ENCODE measurements around the gene CCNH. TPM values are rescaled to one million over a fixed set of nuclear protein-coding genes. Genes with fewer than 3 reads are reported as not detected.

Gene CCNH
- total RNA-seq, 1 donor: 80.3 TPM

DNA sequence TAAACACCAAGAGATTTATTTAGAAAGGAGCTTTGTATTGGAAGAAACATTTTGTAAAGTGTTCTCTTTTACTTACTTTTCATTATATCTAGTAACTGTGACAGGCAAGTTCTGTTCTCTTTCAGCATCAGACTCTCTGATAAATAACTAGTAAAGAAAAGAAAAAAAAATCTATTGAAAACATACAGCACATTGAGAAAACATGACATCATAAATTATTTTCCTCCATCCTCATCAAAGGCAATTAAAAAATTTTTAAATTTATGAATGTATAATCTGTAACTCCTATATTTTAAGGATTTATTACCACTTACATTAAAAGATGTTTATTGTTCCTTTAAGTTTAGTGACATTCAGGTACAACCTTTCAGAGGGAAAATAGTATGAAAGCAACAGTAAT is 11.1 kb downstream of the CCNH start:
- Histone ChIP-seq H3K36me3 (ENCODE audit: insufficient read depth, low read length) (peaks cover 78% of the 10 kb centered on the region), H3K9me3 (ENCODE audit: low read depth, low read length) (no peaks in the 10 kb centered on the region), H3K4me3 (ENCODE audit: insufficient read depth, low read length) (no peak overlapping the region), H3K27me3 (ENCODE audit: insufficient read depth, low read length) (no peaks in the 10 kb centered on the region), H4K20me1 (ENCODE audit: insufficient read depth, low read length) (no peaks in the 10 kb centered on the region), H3K4me1 (ENCODE audit: insufficient read depth, low read length) (peaks cover 11% of the 10 kb centered on the region), H3K27ac (ENCODE audit: low read depth, low read length) (no peak overlapping the region), H3K4me2 (ENCODE audit: insufficient read depth, low read length) (no peak overlapping the region), H2AFZ (ENCODE audit: low read length) (no peak overlapping the region), H3K79me2 (ENCODE audit: insufficient read depth, low read length) (peaks cover 21% of the 10 kb centered on the region)
- TF ChIP-seq, protein P1, sequence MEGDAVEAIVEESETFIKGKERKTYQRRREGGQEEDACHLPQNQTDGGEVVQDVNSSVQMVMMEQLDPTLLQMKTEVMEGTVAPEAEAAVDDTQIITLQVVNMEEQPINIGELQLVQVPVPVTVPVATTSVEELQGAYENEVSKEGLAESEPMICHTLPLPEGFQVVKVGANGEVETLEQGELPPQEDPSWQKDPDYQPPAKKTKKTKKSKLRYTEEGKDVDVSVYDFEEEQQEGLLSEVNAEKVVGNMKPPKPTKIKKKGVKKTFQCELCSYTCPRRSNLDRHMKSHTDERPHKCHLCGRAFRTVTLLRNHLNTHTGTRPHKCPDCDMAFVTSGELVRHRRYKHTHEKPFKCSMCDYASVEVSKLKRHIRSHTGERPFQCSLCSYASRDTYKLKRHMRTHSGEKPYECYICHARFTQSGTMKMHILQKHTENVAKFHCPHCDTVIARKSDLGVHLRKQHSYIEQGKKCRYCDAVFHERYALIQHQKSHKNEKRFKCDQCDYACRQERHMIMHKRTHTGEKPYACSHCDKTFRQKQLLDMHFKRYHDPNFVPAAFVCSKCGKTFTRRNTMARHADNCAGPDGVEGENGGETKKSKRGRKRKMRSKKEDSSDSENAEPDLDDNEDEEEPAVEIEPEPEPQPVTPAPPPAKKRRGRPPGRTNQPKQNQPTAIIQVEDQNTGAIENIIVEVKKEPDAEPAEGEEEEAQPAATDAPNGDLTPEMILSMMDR (IDR thresholded peaks at IDR 0.05; ENCODE audit: extremely low read depth, low read depth, low read length): no peak
- DNase-seq (ENCODE audit: insufficient read length, low spot score, missing footprints): no peak

DNA sequence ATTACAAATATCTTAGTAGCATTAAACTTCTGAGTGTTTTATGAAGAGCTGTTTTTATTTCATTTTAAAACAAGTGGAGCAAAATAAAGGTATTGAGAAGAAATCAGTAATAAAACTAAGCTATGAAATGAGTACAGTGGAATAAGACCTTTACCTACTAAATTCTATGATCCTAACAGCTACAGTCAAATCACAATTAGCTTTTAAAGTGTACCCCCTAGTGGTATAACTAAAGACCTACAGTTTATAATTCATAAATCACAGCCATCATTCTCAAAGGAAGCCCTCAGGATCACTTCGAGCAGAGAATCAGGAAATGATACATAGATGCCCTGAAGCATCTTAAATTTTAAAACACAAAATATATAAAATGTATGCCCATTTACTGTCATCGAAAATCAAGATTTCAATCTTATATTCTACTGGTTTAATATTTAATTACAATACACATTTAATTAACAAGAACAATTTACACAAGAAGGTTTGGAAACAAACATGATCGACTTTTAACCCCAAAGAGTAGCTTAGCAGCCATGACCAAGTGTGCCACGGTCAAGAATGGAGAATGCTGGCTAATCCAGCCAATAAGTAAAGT is 12.3 kb downstream of the CCNH start:
- H4K20me1 ChIP-seq (ENCODE audit: insufficient read depth, low read length): no peaks in the 10 kb centered on the region
- H3K27ac ChIP-seq (ENCODE audit: low read depth, low read length): no peak overlapping the region
- peaks cover 15% of the 10 kb centered on the region for H3K79me2 ChIP-seq (ENCODE audit: insufficient read depth, low read length)
- H3K9me3 ChIP-seq (ENCODE audit: low read depth, low read length): no peaks in the 10 kb centered on the region
- peak; percentile 70 for DNase-seq (ENCODE audit: insufficient read length, low spot score, missing footprints)
- no peak overlapping the region for H3K4me2 ChIP-seq (ENCODE audit: insufficient read depth, low read length)
- no peaks in the 10 kb centered on the region for H3K27me3 ChIP-seq (ENCODE audit: insufficient read depth, low read length)
- H2AFZ ChIP-seq (ENCODE audit: low read length): no peak overlapping the region
- peaks cover 78% of the 10 kb centered on the region for H3K36me3 ChIP-seq (ENCODE audit: insufficient read depth, low read length)
- no peak overlapping the region for H3K4me3 ChIP-seq (ENCODE audit: insufficient read depth, low read length)
- H3K4me1 ChIP-seq (ENCODE audit: insufficient read depth, low read length): peaks cover 8% of the 10 kb centered on the region
- TF ChIP-seq, protein P1 (IDR thresholded peaks at IDR 0.05; ENCODE audit: extremely low read depth, low read depth, low read length): peak; percentile 66

DNA sequence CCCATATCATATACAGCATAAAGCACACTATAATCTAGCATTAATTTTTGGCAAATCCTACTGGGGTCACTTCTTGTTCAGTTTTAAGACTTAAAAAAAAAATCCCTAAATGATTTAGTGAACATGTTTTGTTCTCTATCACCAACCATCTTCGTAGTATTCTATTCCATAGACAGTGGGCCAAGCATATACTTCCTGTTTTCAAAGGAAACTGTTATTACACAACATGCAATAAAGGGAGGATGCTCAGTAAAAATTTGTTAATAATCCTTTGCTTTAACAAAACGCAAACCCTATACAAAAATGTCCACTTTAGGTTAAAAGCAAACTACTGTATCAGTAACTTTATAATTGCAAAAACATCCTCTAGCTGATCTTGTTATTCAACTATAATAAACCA is 13.0 kb downstream of the CCNH start:
- Histone ChIP-seq H3K4me1 (ENCODE audit: insufficient read depth, low read length) (peaks cover 14% of the 10 kb centered on the region), H2AFZ (ENCODE audit: low read length) (no peak overlapping the region), H3K9me3 (ENCODE audit: low read depth, low read length) (no peaks in the 10 kb centered on the region), H4K20me1 (ENCODE audit: insufficient read depth, low read length) (no peaks in the 10 kb centered on the region), H3K36me3 (ENCODE audit: insufficient read depth, low read length) (peaks cover 78% of the 10 kb centered on the region), H3K4me2 (ENCODE audit: insufficient read depth, low read length) (no peak overlapping the region), H3K4me3 (ENCODE audit: insufficient read depth, low read length) (no peak overlapping the region), H3K27me3 (ENCODE audit: insufficient read depth, low read length) (no peaks in the 10 kb centered on the region), H3K27ac (ENCODE audit: low read depth, low read length) (no peak overlapping the region), H3K79me2 (ENCODE audit: insufficient read depth, low read length) (peaks cover 13% of the 10 kb centered on the region)
- DNase-seq (ENCODE audit: insufficient read length, low spot score, missing footprints): no peak
- TF ChIP-seq, protein P1 (IDR thresholded peaks at IDR 0.05; ENCODE audit: extremely low read depth, low read depth, low read length): no peak

DNA sequence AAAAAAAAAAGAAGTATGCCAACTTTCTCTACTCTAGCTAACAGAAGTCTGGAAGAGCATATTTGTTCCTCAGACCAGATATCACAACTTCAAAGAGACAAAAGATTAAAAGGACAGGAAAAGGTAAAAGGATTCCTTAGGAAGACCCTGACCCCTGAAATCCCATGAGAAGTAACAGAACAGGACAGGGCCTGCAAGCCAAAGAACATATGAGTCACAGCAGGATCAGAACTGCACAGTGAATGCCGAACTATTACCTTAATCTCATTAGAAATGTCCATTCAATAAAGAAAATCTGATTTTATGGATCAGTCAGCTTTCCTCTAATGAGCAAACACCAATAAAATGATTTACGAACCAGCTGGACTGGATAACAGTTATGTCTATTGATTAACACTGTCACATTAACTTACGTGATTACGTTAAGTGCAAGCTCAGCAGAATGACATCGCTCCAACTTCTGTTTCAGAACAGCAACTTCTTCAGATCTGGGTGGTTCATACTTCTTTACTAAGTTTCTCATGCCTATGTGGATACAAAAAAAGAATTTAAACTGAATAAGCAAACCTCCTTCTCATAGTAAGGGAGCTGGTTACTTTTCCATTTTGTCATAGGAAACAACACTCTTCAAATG is 13.6 kb downstream of the CCNH start:
- Histone ChIP-seq H4K20me1 (ENCODE audit: insufficient read depth, low read length) (no peaks in the 10 kb centered on the region), H3K9me3 (ENCODE audit: low read depth, low read length) (no peaks in the 10 kb centered on the region), H3K4me2 (ENCODE audit: insufficient read depth, low read length) (no peak overlapping the region), H3K4me1 (ENCODE audit: insufficient read depth, low read length) (peaks cover 20% of the 10 kb centered on the region), H3K27ac (ENCODE audit: low read depth, low read length) (no peak overlapping the region), H2AFZ (ENCODE audit: low read length) (no peak overlapping the region), H3K27me3 (ENCODE audit: insufficient read depth, low read length) (no peaks in the 10 kb centered on the region), H3K79me2 (ENCODE audit: insufficient read depth, low read length) (peaks cover 13% of the 10 kb centered on the region), H3K4me3 (ENCODE audit: insufficient read depth, low read length) (no peak overlapping the region), H3K36me3 (ENCODE audit: insufficient read depth, low read length) (peaks cover 75% of the 10 kb centered on the region)
- no peak for DNase-seq (ENCODE audit: insufficient read length, low spot score, missing footprints)
- TF ChIP-seq, protein P1 (IDR thresholded peaks at IDR 0.05; ENCODE audit: extremely low read depth, low read depth, low read length): no peak
